Measurements from ENCODE around the gene OR1A2.
"Not testable (repeated sequence)": the region's sequence is repeated elsewhere in the genome, so short reads cannot be mapped to it uniquely, and the experiment has no call there.

OR1A2 gene, protein sequence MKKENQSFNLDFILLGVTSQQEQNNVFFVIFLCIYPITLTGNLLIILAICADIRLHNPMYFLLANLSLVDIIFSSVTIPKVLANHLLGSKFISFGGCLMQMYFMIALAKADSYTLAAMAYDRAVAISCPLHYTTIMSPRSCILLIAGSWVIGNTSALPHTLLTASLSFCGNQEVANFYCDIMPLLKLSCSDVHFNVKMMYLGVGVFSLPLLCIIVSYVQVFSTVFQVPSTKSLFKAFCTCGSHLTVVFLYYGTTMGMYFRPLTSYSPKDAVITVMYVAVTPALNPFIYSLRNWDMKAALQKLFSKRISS

DNA sequence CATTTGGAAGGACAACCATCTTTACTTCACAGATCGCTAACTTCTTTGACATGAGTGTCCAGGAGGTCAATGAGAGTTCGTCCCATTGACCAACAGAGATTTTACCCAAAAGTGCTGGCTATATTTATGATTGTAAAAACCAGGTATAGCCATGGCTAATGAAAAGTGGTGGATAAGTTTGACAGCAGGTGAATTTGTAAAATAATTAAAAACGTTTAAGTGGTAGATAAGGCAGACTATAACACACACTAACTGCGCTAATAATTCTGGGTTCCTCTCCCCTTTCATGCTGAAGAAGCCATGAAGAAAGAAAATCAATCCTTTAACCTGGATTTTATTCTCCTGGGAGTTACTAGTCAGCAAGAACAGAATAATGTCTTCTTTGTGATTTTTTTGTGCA is at the start of gene OR1A2:
TSS of gene OR1A2 (plus strand) at position 301 of the 400 bp plus-strand sequence. CDS start at position 301, 0 bp downstream.
- H3K9ac ChIP-seq (ENCODE audit: low read length): no peak within 1 kb of the TSS
- no peaks in the 10 kb centered on the region for H3K4me1 ChIP-seq (ENCODE audit: control insufficient read depth, low read depth, low read length)
- H3K4me3 ChIP-seq (ENCODE audit: low read length): no peak within 1 kb of the TSS
- no peaks in the 10 kb centered on the region for H3K36me3 ChIP-seq (ENCODE audit: control insufficient read depth, low read depth, low read length)
- peaks cover 7% of the 10 kb centered on the region for H3K9me3 ChIP-seq (ENCODE audit: control insufficient read depth, low read depth, low read length)
- H3K27me3 ChIP-seq (ENCODE audit: control insufficient read depth, insufficient read depth, low read length): no peaks in the 10 kb centered on the region
- H3K27ac ChIP-seq (ENCODE audit: low read length): no peak within 1 kb of the TSS

DNA sequence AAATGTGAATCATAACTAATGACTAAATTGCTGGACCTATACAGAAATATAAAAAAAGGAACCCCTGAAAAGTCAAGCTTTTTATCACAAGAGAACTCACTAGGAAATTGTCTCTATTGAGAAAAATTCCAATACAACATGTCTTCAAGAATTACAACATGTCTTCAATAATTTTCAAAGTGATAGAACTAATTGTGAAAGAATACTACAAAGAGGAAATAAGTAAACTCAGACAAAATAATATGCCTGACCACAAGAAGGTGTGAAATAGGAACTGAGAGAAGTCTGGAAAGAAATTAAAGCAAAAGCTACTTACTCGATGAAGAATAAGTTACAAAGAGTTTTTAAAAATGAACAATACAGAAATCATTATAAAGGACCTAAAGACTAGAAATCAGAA is 40.1 kb upstream of the OR1A2 start:
- no peak overlapping the region for H3K4me3 ChIP-seq (ENCODE audit: low read length)
- no peaks in the 10 kb centered on the region for H3K36me3 ChIP-seq (ENCODE audit: control insufficient read depth, low read depth, low read length)
- no peak overlapping the region for H3K27ac ChIP-seq (ENCODE audit: low read length)
- no peaks in the 10 kb centered on the region for H3K9me3 ChIP-seq (ENCODE audit: control insufficient read depth, low read depth, low read length)
- no peaks in the 10 kb centered on the region for H3K4me1 ChIP-seq (ENCODE audit: control insufficient read depth, low read depth, low read length)
- no peaks in the 10 kb centered on the region for H3K27me3 ChIP-seq (ENCODE audit: control insufficient read depth, insufficient read depth, low read length)
- no peak overlapping the region for H3K9ac ChIP-seq (ENCODE audit: low read length)

- Histone ChIP-seq H3K36me3 (ENCODE audit: control insufficient read depth, low read depth, low read length) (no peaks in the 10 kb centered on the region), H3K27ac (ENCODE audit: low read length) (no peak overlapping the region), H3K4me3 (ENCODE audit: low read length) (no peak overlapping the region), H3K9me3 (ENCODE audit: control insufficient read depth, low read depth, low read length) (peaks cover 12% of the 10 kb centered on the region), H3K4me1 (ENCODE audit: control insufficient read depth, low read depth, low read length) (no peaks in the 10 kb centered on the region), H3K9ac (ENCODE audit: low read length) (no peak overlapping the region), H3K27me3 (ENCODE audit: control insufficient read depth, insufficient read depth, low read length) (no peaks in the 10 kb centered on the region)
These were observed 29.7 kb upstream of the OR1A2 start for GRCh38 chr17:3167574-3167973.

- Histone ChIP-seq H3K27me3 (ENCODE audit: control insufficient read depth, insufficient read depth, low read length) (no peaks in the 10 kb centered on the region), H3K9ac (ENCODE audit: low read length) (no peak overlapping the region), H3K4me1 (ENCODE audit: control insufficient read depth, low read depth, low read length) (no peaks in the 10 kb centered on the region), H3K27ac (ENCODE audit: low read length) (no peak overlapping the region), H3K4me3 (ENCODE audit: low read length) (no peak overlapping the region), H3K36me3 (ENCODE audit: control insufficient read depth, low read depth, low read length) (no peaks in the 10 kb centered on the region), H3K9me3 (ENCODE audit: control insufficient read depth, low read depth, low read length) (no peaks in the 10 kb centered on the region)
These were observed 7.4 kb upstream of the OR1A2 start for GRCh38 chr17:3189961-3190360.

DNA sequence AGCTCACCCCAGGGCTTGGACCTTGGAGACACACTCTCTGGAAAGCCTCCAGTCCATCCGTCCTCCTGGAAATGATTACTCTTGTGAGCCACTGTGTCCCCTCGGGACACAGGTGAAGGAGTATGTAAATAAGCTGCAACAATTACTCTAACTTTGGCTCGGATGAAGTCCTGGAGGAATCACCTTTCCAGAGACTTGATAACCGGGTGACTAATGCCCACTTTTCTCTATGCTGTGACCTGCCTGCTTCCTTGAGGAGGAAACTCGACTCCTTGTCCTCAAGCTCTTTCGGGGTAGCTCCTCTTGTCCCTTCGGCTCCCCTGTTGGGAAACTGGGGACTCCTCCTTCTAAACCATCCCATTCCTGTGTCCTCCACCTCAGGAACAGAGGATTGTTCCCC is 10.0 kb downstream of the OR1A2 start, which contains the start of gene OR1A1:
TSS of gene OR1A1 (plus strand) at position 301 of the 400 bp plus-strand sequence. CDS start 7,954 bp downstream, outside the sequence.
- no peaks in the 10 kb centered on the region for H3K9me3 ChIP-seq (ENCODE audit: control insufficient read depth, low read depth, low read length)

GRCh38 chr17:3208484-3208883 is 11.2 kb downstream of the OR1A2 start:
- Histone ChIP-seq H3K9me3 (ENCODE audit: control insufficient read depth, low read depth, low read length) (no peaks in the 10 kb centered on the region), H3K4me1 (ENCODE audit: control insufficient read depth, low read depth, low read length) (no peaks in the 10 kb centered on the region)

More for the DNA sequence above, 10.0 kb downstream of the OR1A2 start, which contains the start of gene OR1A1:
- no peak within 1 kb of the TSS for H3K4me3 ChIP-seq (ENCODE audit: low read length)
- H3K9ac ChIP-seq (ENCODE audit: low read length): no peak within 1 kb of the TSS
- no peaks in the 10 kb centered on the region for H3K4me1 ChIP-seq (ENCODE audit: control insufficient read depth, low read depth, low read length)
- H3K36me3 ChIP-seq (ENCODE audit: control insufficient read depth, low read depth, low read length): no peaks in the 10 kb centered on the region
- no peak within 1 kb of the TSS for H3K27ac ChIP-seq (ENCODE audit: low read length)
- H3K27me3 ChIP-seq (ENCODE audit: control insufficient read depth, insufficient read depth, low read length): no peaks in the 10 kb centered on the region

DNA sequence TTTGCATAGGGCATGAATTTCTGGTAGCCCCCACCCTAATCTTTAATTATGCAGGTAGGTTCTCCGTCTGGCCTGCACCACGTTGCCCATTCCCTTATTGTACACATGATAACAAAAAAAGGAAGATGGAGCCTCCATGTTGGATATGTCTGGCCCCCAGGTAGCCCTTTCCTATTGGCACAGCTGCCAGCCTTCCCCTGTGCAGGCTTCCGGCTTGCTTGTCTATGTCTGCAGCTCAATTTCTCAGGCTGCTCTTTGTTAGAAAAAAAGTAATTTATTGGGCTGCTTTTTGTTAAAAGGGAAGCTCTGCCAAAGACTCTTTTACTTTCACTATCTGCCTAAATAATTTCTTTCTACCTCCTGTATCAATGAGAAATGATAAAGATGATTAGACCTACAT is 15.7 kb downstream of the OR1A2 start:
- Histone ChIP-seq H3K9me3 (ENCODE audit: control insufficient read depth, low read depth, low read length) (peaks cover 7% of the 10 kb centered on the region), H3K4me3 (ENCODE audit: low read length) (no peak overlapping the region), H3K9ac (ENCODE audit: low read length) (no peak overlapping the region), H3K4me1 (ENCODE audit: control insufficient read depth, low read depth, low read length) (no peaks in the 10 kb centered on the region), H3K27ac (ENCODE audit: low read length) (no peak overlapping the region), H3K36me3 (ENCODE audit: control insufficient read depth, low read depth, low read length) (no peaks in the 10 kb centered on the region), H3K27me3 (ENCODE audit: control insufficient read depth, insufficient read depth, low read length) (no peaks in the 10 kb centered on the region)

More at GRCh38 chr17:3208484-3208883, 11.2 kb downstream of the OR1A2 start:
- Histone ChIP-seq H3K27me3 (ENCODE audit: control insufficient read depth, insufficient read depth, low read length) (no peaks in the 10 kb centered on the region), H3K36me3 (ENCODE audit: control insufficient read depth, low read depth, low read length) (no peaks in the 10 kb centered on the region), H3K9ac (ENCODE audit: low read length) (no peak overlapping the region), H3K4me3 (ENCODE audit: low read length) (no peak overlapping the region), H3K27ac (ENCODE audit: low read length) (no peak overlapping the region)

DNA sequence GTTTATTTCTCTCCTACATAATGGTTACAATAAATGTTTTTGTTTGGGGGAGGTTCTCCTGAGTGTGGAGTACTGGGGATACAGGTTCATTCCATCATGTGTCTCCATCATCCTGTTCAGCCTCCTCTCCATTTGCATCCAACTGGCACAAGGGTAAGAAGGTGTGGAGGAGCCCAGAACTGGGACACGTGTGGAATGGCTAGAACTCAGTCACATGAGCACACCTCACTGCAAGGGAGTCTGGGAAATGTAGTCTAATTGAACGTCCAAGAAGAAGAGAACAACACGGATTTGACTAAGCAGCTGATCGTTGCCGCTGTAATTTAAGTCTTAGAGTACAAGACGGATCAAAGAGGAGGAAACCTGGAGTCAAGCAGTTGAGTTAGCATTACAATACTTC is 16.3 kb downstream of the OR1A2 start:
- Histone ChIP-seq H3K27ac (ENCODE audit: low read length) (no peak overlapping the region), H3K27me3 (ENCODE audit: control insufficient read depth, insufficient read depth, low read length) (no peaks in the 10 kb centered on the region), H3K9ac (ENCODE audit: low read length) (no peak overlapping the region), H3K36me3 (ENCODE audit: control insufficient read depth, low read depth, low read length) (no peaks in the 10 kb centered on the region), H3K4me3 (ENCODE audit: low read length) (no peak overlapping the region), H3K4me1 (ENCODE audit: control insufficient read depth, low read depth, low read length) (no peaks in the 10 kb centered on the region), H3K9me3 (ENCODE audit: control insufficient read depth, low read depth, low read length) (peaks cover 7% of the 10 kb centered on the region)

DNA sequence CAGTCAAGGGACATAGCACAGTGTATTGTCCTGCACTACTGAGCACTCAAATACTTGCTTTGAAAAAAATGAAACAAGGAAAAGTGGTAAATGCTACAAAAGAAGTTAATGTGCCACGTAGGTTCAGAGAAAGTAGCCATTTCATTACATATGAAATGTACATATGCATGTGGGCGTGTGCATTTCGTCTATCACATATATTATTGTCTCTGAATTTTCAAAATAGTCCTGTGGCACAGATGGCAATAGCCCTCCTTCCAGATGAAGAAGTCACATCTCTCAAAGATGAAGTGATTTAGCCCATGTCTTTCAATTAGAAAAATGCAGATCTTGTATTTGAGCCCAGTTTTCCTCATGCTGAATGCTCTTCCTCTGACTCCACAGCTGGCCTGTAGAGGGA is 22.7 kb downstream of the OR1A2 start:
- not testable (repeated sequence) for H3K4me1 ChIP-seq (ENCODE audit: control insufficient read depth, low read depth, low read length); H3K27me3 ChIP-seq (ENCODE audit: control insufficient read depth, insufficient read depth, low read length); H3K4me3 ChIP-seq (ENCODE audit: low read length); H3K9me3 ChIP-seq (ENCODE audit: control insufficient read depth, low read depth, low read length); H3K27ac ChIP-seq (ENCODE audit: low read length); H3K36me3 ChIP-seq (ENCODE audit: control insufficient read depth, low read depth, low read length); H3K9ac ChIP-seq (ENCODE audit: low read length)

GRCh38 chr17:3221850-3222249 is 24.5 kb downstream of the OR1A2 start:
- H3K36me3 ChIP-seq (ENCODE audit: control insufficient read depth, low read depth, low read length): no peaks in the 10 kb centered on the region

DNA sequence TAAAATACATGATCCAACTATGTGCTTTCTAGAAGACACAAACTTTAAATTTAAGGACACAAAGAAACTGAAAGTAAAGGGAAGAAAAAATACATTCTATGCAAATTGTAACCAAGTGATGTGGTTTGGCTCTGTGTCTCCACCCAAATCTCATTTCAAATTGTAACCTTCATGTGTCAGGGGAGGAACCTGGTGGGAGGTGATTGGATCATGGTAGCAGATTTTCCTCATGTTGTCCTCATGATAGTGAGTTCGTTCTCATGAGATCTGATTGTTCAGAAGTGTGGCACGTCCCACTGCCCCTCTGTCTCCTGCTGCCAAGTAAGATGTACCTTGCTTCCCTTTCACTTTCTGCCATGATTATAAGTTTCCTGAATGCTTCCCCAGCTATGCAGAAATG is 25.2 kb downstream of the OR1A2 start:
- no peaks in the 10 kb centered on the region for H3K9me3 ChIP-seq (ENCODE audit: control insufficient read depth, low read depth, low read length)
- no peaks in the 10 kb centered on the region for H3K27me3 ChIP-seq (ENCODE audit: control insufficient read depth, insufficient read depth, low read length)
- no peak overlapping the region for H3K4me3 ChIP-seq (ENCODE audit: low read length)
- H3K27ac ChIP-seq (ENCODE audit: low read length): no peak overlapping the region
- no peak overlapping the region for H3K9ac ChIP-seq (ENCODE audit: low read length)
- H3K36me3 ChIP-seq (ENCODE audit: control insufficient read depth, low read depth, low read length): no peaks in the 10 kb centered on the region
- no peaks in the 10 kb centered on the region for H3K4me1 ChIP-seq (ENCODE audit: control insufficient read depth, low read depth, low read length)

More at GRCh38 chr17:3221850-3222249, 24.5 kb downstream of the OR1A2 start:
- peaks cover under 1% of the 10 kb centered on the region for H3K9me3 ChIP-seq (ENCODE audit: control insufficient read depth, low read depth, low read length)
- no peaks in the 10 kb centered on the region for H3K4me1 ChIP-seq (ENCODE audit: control insufficient read depth, low read depth, low read length)
- no peak overlapping the region for H3K4me3 ChIP-seq (ENCODE audit: low read length)
- H3K27ac ChIP-seq (ENCODE audit: low read length): no peak overlapping the region
- H3K27me3 ChIP-seq (ENCODE audit: control insufficient read depth, insufficient read depth, low read length): no peaks in the 10 kb centered on the region
- no peak overlapping the region for H3K9ac ChIP-seq (ENCODE audit: low read length)

- H3K4me1 ChIP-seq (ENCODE audit: control insufficient read depth, low read depth, low read length); H3K27me3 ChIP-seq (ENCODE audit: control insufficient read depth, insufficient read depth, low read length); H3K4me3 ChIP-seq (ENCODE audit: low read length); H3K9me3 ChIP-seq (ENCODE audit: control insufficient read depth, low read depth, low read length); H3K9ac ChIP-seq (ENCODE audit: low read length); H3K27ac ChIP-seq (ENCODE audit: low read length); H3K36me3 ChIP-seq (ENCODE audit: control insufficient read depth, low read depth, low read length): not testable (repeated sequence)
These were observed 27.5 kb downstream of the OR1A2 start for GRCh38 chr17:3224721-3225352.

Measured in iPS-18a (cell line).